GM19238 (cell line): ENCODE results near the gene ZSCAN20.
A peak's percentile ranks its signal among the peaks of the same experiment; 100 is the strongest.

Source experiments
- DNase-seq: peaks from one replicate; pipeline ENCODE4 v3.0.0; 2011; ENCODE audit warnings: low spot score; ENCODE audit not compliant: insufficient read length

ZSCAN20 gene

GRCh38 chr1:33443080-33443704 lies 29.3 kb upstream of the ZSCAN20 start:
- no peak for DNase-seq

DNA sequence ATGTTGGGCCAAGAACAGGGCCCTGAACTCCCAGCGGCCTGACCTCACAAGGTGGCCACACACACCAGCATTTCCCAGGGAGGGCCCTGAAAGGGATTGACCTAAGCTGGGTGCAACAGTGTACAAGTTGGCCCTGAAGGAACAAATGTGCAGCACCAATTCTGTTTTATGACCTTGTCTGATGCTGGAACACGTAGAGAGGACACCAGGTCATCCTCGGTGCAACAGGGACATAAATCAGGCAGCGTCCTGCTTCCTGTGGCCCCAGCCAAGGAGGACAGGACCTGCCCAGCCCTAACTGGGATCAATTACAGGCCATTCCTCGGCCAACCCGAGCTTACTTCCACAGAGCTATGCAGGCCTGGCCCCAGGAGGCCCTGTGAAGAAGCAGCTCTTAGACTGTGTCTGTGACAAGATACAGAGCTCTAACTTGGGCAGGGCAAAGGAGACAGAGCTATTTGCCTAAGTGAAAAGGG lies 28.7 kb upstream of the ZSCAN20 start:
- DNase-seq = no peak

GRCh38 chr1:33445108-33445507 lies 27.3 kb upstream of the ZSCAN20 start:
- no peak for DNase-seq

DNA sequence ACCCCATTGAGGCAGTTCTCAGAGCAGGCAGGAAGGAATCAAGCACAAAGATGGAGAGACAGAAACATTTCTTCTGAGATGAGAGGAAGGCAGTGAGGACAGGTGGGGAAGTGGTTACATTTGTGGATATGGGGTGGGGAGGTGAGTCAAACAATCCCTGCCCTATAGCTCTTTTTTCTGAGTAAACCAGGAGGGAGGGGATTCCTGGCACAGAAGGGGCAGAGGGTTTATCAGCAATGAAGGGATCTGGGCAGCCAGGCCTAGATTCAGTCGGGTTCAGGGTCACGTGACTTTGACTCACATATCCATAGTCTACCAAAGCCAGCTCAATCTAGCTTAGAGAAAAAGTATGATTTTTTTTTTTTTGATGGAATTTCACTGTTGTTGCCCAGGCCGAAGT lies 25.9 kb upstream of the ZSCAN20 start:
- no peak for DNase-seq

GRCh38 chr1:33454646-33455282 lies 17.7 kb upstream of the ZSCAN20 start:
- no peak for DNase-seq

- DNase-seq = peak; percentile 55
Observed at GRCh38 chr1:33455539-33456501, 16.6 kb upstream of the ZSCAN20 start.

DNA sequence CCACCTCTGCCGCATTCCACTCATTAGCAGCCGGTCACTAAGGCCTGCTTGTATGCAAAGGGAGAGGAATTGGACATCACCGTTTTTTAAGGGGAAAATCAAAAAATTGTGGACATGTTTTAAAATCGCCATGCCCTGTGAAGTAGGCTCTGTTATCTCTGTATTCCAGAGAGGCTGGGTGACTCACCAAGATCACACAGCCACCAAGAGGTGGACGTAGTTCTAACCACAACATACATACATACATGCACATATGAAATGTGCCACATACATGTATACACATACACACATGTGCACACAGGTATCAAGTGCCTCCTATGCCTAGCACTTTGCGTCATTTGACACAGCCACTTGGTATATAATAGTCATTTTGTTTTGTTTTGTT lies 16.0 kb upstream of the ZSCAN20 start:
- no peak for DNase-seq

- no peak for DNase-seq
Observed at GRCh38 chr1:33459691-33460090, 12.8 kb upstream of the ZSCAN20 start.

DNA sequence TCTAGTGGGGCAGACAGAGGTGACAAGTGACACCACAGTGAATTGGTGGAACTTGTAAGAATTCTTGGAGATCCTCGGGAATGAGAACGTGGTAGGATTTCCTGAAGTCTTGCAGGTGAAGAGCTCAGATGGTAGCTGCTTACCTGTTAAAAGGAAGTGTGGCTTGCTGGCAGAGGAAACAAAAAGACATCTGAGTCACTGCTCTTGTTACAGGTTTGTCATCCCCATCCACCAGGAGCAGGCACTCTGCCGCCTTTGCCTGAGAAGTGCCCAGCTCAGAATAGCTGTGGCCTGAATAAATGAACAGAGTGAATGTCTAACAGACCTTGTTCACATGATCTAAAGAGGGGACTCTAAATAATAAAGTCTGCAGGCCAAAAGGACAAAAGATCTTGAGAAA lies 12.3 kb upstream of the ZSCAN20 start:
- no peak for DNase-seq

DNA sequence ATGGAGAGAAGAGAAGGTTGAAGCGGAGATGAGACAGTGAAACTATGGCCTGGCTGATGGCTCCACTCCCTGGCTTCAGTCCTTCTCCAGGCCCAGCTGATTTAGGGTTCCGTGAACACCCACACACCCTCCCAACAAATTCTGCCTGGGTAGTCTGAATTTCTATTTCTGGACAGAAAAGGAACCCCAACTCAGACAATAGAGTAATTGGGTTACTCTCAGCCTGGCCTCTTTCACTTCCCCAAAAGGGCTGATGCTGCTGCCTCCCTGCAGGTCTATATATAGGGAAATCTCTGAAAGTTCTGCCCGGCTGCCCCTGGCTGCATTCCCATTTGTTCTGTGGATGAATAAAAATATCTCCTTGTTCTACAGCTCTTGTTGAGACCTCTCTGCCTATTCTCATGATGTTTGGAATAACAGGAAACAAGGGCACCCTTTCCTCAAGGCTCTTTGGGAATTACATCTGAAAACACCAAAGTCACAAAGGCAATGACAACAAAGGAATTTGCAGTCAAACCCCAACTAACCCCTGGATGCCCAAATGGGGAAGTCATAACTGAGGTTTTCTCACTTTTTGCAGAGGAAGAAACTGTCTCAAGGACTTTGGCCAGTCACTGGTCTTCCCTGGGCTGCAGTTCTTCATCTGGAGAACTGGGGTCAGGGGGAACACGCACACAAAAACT lies 11.4 kb upstream of the ZSCAN20 start:
- peak; percentile 57 for DNase-seq

DNA sequence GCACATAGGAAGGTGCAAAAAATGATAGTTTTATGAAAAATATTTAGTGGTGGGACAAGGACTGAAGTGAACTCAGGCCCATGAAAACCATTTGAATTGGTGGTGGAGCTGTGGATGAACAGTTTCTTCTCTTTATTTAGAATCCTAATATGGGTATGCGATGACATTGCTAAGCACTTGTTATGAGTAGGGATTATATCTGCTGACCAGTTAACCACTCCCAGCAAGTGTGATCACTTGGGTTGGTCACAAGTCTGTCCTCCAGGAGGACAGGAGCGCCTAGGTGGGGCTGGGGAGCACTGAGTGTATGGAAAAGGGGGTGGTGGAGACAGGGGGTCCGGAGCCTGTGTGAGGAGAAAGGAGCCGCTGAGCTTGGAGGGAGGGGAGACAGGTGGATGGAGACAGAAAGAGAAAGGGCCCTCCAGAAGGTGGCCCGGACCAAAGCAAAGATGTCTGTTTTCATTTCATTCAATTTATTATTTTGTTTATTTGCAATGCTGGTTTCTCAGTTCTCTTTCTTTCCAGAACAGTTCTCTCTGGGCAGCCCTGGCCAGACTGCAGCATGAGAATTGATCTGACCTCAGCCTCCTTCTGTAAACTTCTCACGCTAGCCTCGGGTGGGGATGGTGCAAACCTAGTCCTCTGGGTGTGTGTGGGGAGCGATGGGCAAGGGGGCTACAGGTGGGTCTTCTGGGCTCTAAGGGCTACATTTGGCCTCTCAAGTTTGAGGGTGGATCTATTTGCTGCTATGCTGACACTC lies 9.9 kb upstream of the ZSCAN20 start:
- DNase-seq = no peak

DNA sequence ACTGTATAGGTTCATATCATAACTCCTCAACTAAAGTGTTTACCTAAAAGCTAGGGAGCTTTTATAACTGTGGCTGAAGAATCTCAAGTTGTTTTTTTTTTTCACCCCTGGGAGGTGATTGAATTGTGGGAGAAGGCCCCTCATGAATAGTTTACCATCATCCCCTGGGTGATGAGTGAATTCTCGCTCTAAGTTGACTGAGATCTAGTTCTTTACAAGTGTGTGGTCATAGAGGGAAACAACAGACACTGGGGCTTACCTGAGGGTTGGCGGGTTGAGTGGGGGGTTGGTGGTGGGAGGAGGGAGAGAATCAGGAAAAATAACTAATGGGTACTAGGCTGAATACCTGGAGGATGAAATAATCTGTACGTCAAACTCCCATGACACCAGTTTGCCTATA lies 7.9 kb upstream of the ZSCAN20 start:
- DNase-seq = no peak

GRCh38 chr1:33465316-33465715 lies 7.1 kb upstream of the ZSCAN20 start:
- no peak for DNase-seq

DNA sequence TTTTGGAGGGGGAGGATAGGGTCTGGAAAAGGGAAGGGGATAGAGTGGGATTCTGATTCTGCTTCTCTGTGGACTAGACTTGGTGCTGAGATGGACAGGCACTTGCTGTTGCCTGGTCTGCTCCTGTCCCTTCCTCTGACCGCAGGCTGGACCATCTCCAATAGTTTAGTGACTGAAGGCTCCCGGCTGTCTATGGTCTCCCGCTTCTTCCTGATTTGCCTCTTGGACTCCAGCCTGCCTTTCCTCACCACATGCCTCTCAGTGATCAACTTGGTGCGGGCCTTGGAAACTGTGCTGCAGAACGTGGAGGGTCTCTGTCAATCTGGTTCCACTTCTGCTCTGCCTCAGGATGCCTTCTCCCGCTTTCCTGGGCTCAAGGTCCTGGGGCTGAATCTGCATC lies 6.3 kb upstream of the ZSCAN20 start:
- DNase-seq = no peak

DNA sequence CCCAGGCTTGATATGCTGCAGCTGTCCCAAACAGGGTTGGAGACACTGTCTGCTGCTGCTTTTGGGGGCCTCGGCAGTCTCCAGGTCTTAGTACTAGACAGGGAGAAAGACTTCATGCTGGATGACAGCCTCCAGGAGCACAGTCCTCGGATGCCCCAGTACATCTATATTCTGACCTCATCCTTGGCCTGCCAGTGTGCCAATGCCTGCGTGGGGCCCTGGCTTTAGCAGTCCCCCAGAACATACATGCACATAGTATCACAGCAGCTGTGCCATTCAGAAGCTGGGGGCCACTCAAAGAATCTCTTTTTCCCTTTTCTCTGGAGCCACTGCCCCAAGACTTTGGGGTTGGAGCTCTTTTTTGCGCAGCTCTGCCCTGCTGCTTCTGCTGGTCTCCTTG lies 4.4 kb upstream of the ZSCAN20 start:
- no peak for DNase-seq

- DNase-seq = no peak
Observed at GRCh38 chr1:33468531-33468930, 3.9 kb upstream of the ZSCAN20 start.

DNA sequence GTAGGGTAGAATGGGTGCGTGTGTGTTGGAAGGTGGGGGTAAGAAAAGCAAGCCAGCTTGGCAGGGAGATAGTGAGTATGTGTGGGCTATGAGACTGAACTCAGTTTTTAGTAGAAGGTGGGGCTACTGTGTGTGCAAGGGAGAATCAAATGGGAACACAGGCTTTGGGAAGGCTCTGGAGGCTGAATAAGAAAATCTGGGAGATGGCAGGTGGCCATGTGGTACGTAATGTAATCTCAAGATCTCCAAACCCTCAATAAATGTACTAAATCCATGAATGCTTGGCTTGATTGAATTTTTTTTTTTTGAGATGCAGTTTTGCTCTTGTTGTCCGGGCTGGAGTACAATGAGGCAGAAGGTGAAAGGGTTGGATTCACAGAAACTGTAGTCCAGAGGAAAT lies 3.5 kb upstream of the ZSCAN20 start:
- DNase-seq = no peak

DNA sequence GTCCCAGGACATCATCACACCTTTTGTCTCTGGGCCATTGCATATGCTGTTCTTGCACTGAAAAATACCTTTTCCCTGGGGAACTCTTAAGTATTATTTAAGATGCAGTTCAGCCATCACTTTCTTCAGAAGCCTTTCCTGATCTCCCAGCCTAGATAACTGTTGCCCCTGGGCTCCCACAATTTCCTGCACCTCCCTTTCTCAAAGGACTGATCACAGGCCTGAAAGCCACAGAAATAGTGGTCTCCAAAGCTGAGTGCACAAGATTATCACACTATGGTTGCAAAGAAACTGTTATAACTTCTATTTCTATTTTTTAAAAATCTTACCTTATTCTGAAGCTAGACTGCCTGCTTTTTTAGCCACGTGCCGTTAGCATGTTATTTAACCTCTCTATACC lies 2.8 kb upstream of the ZSCAN20 start:
- DNase-seq = no peak

- peak; percentile 35 for DNase-seq
Observed at GRCh38 chr1:33470495-33471012, 1.9 kb upstream of the ZSCAN20 start.

- DNase-seq = no peak
Observed at GRCh38 chr1:33471416-33471815, 1.0 kb upstream of the ZSCAN20 start.

- no peak for DNase-seq
Observed at GRCh38 chr1:33473900-33474299, 1.5 kb downstream of the ZSCAN20 start.
